Mammary epithelial cell (primary cell): ENCODE results near the gene ZFYVE16.

ENCODE experiments used
- EZH2 ChIP-seq: IDR thresholded peaks from 2 replicates; pipeline ENCODE4 v1.6.1; 2012; ENCODE audit warnings: low read length, inconsistent platforms, borderline replicate concordance
- TF ChIP-seq, protein P1 (sequence below), 2 donors: IDR thresholded peaks in 1 of 2; conservative IDR thresholded peaks in 1 of 2; 2 replicates each; pipeline ENCODE4 v1.5.1; 2011 to 2012; ENCODE audit warnings: inconsistent platforms in 2 of 2, low read length in 2 of 2, mild to moderate bottlenecking in 2 of 2, control low read depth in 1 of 2, low read depth in 1 of 2; ENCODE audit not compliant: insufficient read depth in 1 of 2; ENCODE audit errors: extremely low read depth in 1 of 2

DNA sequence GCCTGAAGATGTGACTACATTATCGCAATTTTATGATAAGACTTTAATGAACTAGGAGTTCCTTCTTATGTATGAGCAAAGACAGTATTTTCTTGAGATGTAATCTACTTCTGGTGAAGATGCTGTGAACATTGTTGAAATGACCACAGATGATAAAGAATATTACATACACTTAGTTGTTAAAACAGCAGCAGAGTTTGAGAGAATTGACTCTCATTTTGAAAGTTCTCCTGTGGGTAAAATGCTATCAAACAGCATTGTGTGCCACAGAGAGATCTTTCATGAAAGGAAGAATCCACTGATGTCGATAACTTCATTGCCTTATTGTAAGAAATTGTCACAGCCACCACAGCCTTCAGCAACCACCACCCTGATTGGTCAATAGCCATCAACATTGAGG is 88.0 kb downstream of the ZFYVE16 start:
- TF ChIP-seq, protein P1, sequence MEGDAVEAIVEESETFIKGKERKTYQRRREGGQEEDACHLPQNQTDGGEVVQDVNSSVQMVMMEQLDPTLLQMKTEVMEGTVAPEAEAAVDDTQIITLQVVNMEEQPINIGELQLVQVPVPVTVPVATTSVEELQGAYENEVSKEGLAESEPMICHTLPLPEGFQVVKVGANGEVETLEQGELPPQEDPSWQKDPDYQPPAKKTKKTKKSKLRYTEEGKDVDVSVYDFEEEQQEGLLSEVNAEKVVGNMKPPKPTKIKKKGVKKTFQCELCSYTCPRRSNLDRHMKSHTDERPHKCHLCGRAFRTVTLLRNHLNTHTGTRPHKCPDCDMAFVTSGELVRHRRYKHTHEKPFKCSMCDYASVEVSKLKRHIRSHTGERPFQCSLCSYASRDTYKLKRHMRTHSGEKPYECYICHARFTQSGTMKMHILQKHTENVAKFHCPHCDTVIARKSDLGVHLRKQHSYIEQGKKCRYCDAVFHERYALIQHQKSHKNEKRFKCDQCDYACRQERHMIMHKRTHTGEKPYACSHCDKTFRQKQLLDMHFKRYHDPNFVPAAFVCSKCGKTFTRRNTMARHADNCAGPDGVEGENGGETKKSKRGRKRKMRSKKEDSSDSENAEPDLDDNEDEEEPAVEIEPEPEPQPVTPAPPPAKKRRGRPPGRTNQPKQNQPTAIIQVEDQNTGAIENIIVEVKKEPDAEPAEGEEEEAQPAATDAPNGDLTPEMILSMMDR (conservative IDR thresholded peaks at IDR 0.05 in 1 of 2, IDR thresholded peaks at IDR 0.05 in 1 of 2; ENCODE audit: extremely low read depth in 1 of 2, insufficient read depth in 1 of 2, low read depth in 1 of 2, low read length in 2 of 2) = no peak
- TF ChIP-seq EZH2 = no peak
